Gastroesophageal sphincter (tissue), 4 donors: Measurements from ENCODE around the gene ARHGAP26. TPM values are rescaled to one million over a fixed set of nuclear protein-coding genes. Genes with fewer than 3 reads are reported as not detected.

ENCODE experiments used
- ATAC-seq: fragments of 150-250 bp; one replicate; pipeline ENCODE4 v1.9.1; 2016; ENCODE audit warnings: mild to moderate bottlenecking, moderate library complexity
- H3K27ac ChIP-seq, 4 donors: fragments of 200-600 bp; sonication (generic) in 3 of 4; 1 replicate in 3 of 4; 2 replicates in 1 of 4; pipeline ENCODE4 v1.5.1; 2016 to 2019
- H3K27me3 ChIP-seq: fragments of 200-600 bp; sonication (generic); one replicate; pipeline ENCODE4 v1.5.1; 2019
- H3K36me3 ChIP-seq, 2 donors: fragments of 200-600 bp; sonication (generic); one replicate each; pipeline ENCODE4 v1.5.1; 2019; ENCODE audit warnings: control low read depth in 1 of 2
- H3K4me1 ChIP-seq, 3 donors: fragments of 200-600 bp; sonication (generic); 1 replicate in 2 of 3; 2 replicates in 1 of 3; pipeline ENCODE4 v1.5.1; 2016 to 2019; ENCODE audit warnings: control low read depth in 2 of 3
- H3K4me3 ChIP-seq, 2 donors: fragments of 200-600 bp; sonication (generic); one replicate each; pipeline ENCODE4 v1.5.1; 2019; ENCODE audit warnings: mild to moderate bottlenecking in 1 of 2, moderate library complexity in 1 of 2
- H3K9me3 ChIP-seq, 3 donors: fragments of 200-600 bp; sonication (generic); one replicate each; pipeline ENCODE4 v1.5.1; 2017 to 2019; ENCODE audit warnings: control low read depth in 2 of 3
- CTCF ChIP-seq, 4 experiments: fragments of 200-600 bp in 2 of 4; fragments of 450-650 bp in 2 of 4; sonication (generic) in 1 of 4; IDR thresholded peaks; one replicate each; pipeline ENCODE4 v1.5.1; 2017 to 2019; ENCODE audit warnings: antibody characterized with exemption in 4 of 4, mild to moderate bottlenecking in 2 of 4, moderate library complexity in 2 of 4
- EP300 ChIP-seq: sonication (generic); formaldehyde crosslinking; IDR thresholded peaks from one replicate; pipeline ENCODE4 v1.6.1; 2017; ENCODE audit warnings: antibody characterized with exemption, mild to moderate bottlenecking
- POLR2A ChIP-seq, 2 donors: fragments of 450-650 bp; IDR thresholded peaks; one replicate each; pipeline ENCODE4 v1.6.1; 2017; ENCODE audit warnings: antibody characterized with exemption in 2 of 2, mild to moderate bottlenecking in 2 of 2, moderate library complexity in 1 of 2
- POLR2AphosphoS5 ChIP-seq: sonication (generic); formaldehyde crosslinking; IDR thresholded peaks from one replicate; pipeline ENCODE4 v1.6.1; 2017; ENCODE audit warnings: antibody characterized with exemption
- WGBS, 2 donors: methylation state at CpG; one replicate each; pipeline ENCODE4 v1.1.5; 2018; ENCODE audit warnings: low coverage in 1 of 2; 5-methylcytosine and 5-hydroxymethylcytosine counted together
- total RNA-seq, 4 donors: library from RNA; depleted of rRNA; stranded (reverse); fragments of >200 nt; gene quantifications; one replicate each; pipeline ENCODE4 v1.1.0, GENCODE V29; 2016

Gene ARHGAP26
- total RNA-seq, 4 donors from 2014 or later: 15.2 to 41.7 (median 31.7) TPM

DNA sequence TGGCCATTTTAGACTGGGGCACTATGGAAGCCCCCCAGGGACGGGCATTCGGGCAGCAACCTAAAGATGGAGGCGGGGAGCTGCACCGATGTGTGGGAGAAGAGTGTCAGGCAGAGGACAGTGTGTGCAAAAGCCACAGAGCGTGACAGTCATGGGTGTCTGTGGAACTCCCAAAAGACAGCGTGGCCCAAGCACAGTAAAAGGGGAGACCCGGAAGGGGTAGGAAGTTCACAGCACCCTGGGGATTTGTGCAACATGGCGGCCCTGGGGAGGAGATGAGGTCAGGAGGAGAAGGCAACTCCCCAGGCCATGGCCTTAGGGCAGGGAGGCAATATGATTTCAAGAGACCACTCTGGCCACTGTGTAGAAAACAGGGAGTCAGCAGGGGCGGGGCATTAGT lies 45.4 kb upstream of the ARHGAP26 start:
- H3K36me3 ChIP-seq: no peaks in the 10 kb centered on the region
- H3K27me3 ChIP-seq: peaks cover 4% of the 10 kb centered on the region
- H3K27ac ChIP-seq: no peak overlapping the region
- TF ChIP-seq CTCF (IDR thresholded peaks at IDR 0.05) (no peak), POLR2A (IDR thresholded peaks at IDR 0.05) (no peak), POLR2AphosphoS5 (no peak), EP300 (no peak)
- peaks cover 0 to 20% (median 0%) of the 10 kb centered on the region in 3 donors for H3K4me1 ChIP-seq
- ATAC-seq: no peak
- no peak overlapping the region for H3K4me3 ChIP-seq
- H3K9me3 ChIP-seq: no peaks in the 10 kb centered on the region
- 83 to 92% methylated on average over 3 to 8 of the region's 9 CpGs for WGBS, 2 donors

DNA sequence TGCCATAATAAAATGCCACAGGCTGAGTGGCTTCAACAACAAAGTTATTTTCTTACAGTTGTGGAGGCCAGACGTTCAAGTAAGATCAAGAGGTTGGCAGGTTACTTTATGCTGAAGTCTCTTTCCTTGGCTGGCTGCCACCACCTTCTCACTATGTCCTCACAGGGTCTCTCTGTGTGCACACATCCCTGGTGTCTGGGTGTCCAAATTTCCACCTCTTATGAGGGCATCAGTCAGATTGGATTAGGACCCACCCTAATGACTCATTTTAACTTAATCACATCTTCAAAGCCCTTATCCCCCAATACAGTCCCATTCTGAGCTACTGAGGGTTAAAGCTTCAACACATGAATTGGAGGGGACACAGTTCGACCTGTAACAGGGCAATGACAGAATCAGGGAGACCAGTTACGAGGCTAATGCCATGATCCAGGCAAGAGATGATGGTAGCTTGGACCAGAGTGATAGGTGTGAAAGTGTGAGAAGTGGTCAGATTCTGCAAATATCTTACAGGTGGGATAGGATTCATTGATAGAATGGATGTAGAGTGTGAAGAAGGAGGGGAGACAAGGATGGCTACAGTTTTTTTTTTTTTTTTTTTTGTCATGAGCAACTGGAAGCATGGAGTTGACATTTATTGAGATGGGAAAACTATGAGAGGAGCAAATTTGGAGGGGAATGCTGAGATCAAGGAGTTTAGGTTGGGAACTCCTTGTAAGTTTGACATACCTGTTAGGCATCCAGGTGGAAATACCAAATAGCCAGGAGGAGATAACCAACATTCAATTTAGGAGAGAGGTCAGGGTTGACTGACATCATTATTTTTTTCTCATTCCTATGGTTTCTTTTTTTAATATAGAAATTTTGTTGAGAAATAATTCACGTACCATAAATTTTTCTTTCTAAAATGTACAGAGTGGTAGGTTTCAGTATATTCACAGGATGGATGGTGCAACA lies 44.7 kb upstream of the ARHGAP26 start:
- Histone ChIP-seq H3K36me3 (no peaks in the 10 kb centered on the region), H3K27ac (no peak overlapping the region)
- ATAC-seq: no peak

DNA sequence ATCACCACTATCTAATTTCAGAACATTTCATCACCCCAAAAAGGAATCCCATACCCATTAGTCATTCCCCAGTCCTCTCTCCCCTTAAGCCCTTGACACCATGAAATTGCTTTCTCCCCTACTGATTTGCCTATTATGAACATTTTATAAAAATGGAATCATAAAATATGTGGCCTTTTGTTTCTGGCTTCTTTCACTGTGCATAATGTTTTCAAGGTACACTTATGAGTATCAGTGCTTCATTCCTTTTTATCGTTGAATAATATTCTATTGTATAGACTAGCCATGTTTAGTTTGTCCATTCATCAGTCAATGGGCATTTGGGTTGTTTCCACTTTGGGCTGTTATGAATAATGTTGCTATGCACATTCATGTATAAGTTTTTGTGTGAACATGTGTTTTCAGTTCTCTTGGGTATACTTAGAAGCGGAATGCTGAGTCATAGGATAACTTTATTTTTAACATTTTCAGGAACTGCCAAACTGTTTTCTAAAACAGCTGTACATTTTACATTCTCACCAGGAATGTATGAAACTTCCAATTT lies 43.9 kb upstream of the ARHGAP26 start:
- H3K9me3 ChIP-seq: no peaks in the 10 kb centered on the region
- peaks cover 0 to 14% (median 0%) of the 10 kb centered on the region in 3 donors for H3K4me1 ChIP-seq
- WGBS, 2 donors: 15 to 38% methylated on average over 2 of the region's 2 CpGs
- peaks cover 4% of the 10 kb centered on the region for H3K27me3 ChIP-seq
- no peak overlapping the region for H3K27ac ChIP-seq
- H3K4me3 ChIP-seq: no peak overlapping the region
- TF ChIP-seq POLR2AphosphoS5 (no peak), CTCF (IDR thresholded peaks at IDR 0.05) (no peak), EP300 (no peak), POLR2A (IDR thresholded peaks at IDR 0.05) (no peak)
- no peaks in the 10 kb centered on the region for H3K36me3 ChIP-seq
- peak; percentile 77 for ATAC-seq

More for the DNA sequence above, 44.7 kb upstream of the ARHGAP26 start:
- no peak overlapping the region for H3K4me3 ChIP-seq
- peaks cover 4% of the 10 kb centered on the region for H3K27me3 ChIP-seq
- peaks cover 0 to 20% (median 0%) of the 10 kb centered on the region in 3 donors for H3K4me1 ChIP-seq
- TF ChIP-seq POLR2A (IDR thresholded peaks at IDR 0.05): no peak
- TF ChIP-seq EP300: no peak
- TF ChIP-seq CTCF (IDR thresholded peaks at IDR 0.05): no peak
- TF ChIP-seq POLR2AphosphoS5: no peak
- WGBS, 2 donors: 68 to 80% methylated on average over 3 of the region's 4 CpGs
- H3K9me3 ChIP-seq: no peaks in the 10 kb centered on the region

- TF ChIP-seq POLR2AphosphoS5 (no peak), POLR2A (IDR thresholded peaks at IDR 0.05) (no peak), CTCF (IDR thresholded peaks at IDR 0.05) (no peak), EP300 (no peak)
- ATAC-seq: no peak
- Histone ChIP-seq H3K4me3 (no peak overlapping the region), H3K27me3 (peaks cover 4% of the 10 kb centered on the region), H3K4me1 (peaks cover 0 to 9% (median 0%) of the 10 kb centered on the region in 3 donors), H3K9me3 (no peaks in the 10 kb centered on the region), H3K36me3 (no peaks in the 10 kb centered on the region), H3K27ac (no peak overlapping the region)
- whole genome bisulfite sequencing, 2 donors: 100% methylated on average over 1 of the region's 2 CpGs; no CpG with 5 or more reads in 1 of the 2 donors
Observed at GRCh38 chr5:142727735-142728047, 42.5 kb upstream of the ARHGAP26 start.
